GM19328 (cell line): Measurements from ENCODE around the gene SLC47A1.
"Not testable (repeated sequence)": the region's sequence is repeated elsewhere in the genome, so short reads cannot be mapped to it uniquely, and the experiment has no call there.

Source experiments
- ATAC-seq: cut with Tn5 transposase; IDR thresholded peaks from one replicate; pipeline ENCODE4 v1.9.1; 2021; ENCODE audit warnings: mild to moderate bottlenecking, moderate library complexity; ENCODE audit not compliant: unreplicated experiment

Gene SLC47A1

DNA sequence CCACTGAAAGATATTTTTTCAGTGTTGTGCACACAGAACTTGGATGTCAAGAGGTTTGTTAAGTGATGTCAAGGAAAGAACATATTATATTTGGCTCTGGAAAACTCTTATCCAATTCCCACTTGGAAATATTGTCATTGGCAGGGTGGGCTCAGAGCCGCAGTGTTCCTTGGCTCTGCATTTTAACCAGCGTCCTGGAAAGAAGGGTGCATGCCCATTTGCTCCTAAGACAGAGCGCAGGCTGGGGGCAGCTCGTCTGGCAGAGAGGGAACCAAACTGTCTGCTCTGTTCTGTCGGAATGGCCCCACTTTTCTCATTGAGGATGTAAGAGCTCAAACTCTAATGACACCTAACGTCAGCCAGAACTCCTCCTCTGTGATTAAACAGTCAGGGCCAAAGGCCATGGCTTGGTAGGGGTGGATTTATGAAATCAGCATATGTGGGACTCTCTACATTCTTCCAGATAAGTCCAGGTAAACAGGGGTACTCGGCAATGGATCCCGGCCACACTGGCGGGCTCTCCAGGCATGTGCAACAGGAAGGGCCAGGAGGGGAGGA lies 18.0 kb downstream of the SLC47A1 start:
- no peak for ATAC-seq

DNA sequence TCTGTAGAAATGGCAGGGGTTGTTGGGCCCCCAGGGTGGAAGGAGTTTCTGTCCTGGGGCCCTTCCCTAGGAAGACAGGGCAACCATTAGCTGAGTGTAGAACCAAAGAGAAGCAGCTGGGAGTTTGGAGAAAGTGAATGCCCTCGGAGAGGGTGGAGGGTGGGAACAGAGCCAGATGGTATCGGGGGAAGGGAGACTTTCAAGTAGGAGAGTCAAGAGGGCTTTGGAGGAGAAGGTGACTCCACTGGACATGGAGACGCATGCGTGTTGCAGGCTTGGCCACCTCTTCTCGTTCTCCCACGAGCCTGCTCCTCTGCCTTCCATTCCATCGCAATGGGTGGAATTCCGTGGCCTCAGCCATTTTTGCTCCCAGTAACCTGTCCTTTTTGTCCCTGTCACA lies 19.4 kb downstream of the SLC47A1 start:
- no peak for ATAC-seq

DNA sequence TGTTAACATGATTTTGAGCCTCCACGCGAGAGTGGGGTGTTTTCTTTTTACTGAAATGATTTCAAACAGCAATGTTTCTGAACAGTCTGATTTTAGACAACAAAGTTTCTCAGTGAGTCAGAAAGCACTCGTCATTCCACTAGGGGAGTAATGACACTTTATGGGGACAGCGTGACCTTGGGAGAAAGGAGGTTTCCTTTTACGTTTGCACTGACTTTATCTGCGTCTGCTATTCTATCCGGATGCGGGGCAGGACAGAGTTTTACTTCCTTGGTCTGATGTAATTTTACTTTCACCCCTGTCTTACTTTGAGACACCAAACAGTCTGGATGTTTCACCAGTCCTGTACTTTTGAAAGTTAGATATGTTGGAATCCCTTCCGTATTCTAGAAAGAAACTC lies 20.7 kb downstream of the SLC47A1 start:
- ATAC-seq: no peak

DNA sequence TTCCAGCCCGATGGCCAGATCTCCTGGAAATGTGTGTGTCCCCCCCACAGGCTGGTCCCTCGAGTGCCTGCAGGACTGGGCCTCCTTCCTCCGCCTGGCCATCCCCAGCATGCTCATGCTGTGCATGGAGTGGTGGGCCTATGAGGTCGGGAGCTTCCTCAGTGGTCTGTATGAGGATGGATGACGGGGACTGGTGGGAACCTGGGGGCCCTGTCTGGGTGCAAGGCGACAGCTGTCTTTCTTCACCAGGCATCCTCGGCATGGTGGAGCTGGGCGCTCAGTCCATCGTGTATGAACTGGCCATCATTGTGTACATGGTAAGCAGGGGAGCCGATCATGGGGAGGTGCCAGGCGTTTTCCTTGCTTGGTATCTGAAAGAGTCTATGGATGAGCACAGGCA lies 22.1 kb downstream of the SLC47A1 start:
- ATAC-seq: no peak

DNA sequence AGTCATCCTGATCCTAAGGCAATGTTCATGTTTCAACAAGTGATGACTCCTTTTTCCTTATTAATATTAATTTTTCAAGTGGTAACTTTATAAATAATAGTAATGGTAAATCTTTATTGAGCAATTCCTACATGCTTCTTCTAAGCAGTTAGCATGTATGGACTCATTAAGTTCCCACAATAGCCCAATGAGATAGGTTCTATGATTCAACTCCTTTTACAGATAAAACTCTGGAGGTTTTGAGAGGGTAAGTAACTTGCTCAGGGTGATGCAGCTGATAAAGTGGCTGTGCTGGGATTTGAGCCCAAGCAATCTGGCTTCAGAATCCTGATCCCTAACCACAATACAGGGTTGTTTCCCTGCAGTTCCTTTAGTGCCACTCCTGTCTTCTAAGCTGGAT lies 25.3 kb downstream of the SLC47A1 start:
- no peak for ATAC-seq

DNA sequence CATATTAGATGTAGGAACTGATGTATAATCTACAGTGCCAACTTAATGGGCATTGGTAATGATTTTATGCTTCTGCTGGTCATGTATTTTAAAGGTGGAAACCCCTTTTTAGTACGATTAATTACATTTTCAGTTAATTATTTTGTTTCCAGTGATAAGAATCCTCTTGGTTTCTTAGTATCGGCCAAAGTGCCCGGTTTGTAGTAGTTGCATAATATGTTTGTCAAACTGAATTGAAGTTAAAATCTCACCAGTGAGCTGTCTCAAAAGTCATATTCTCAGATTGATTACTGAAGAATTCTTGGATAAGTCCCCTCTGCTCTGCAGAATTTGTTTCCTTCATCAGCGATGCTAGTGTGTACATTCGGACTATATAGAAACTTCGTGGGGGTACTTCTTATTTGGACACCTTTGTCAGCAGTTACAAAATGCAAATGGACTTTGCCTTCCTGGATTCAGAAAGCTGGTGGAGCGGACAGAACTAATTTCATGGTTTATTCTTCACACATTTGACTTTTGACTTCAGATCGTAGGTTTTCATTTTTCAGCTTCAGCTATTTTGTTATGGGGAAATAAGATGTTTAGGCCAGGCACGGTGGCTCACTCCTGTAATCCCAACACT lies 28.2 kb downstream of the SLC47A1 start:
- ATAC-seq: no peak

DNA sequence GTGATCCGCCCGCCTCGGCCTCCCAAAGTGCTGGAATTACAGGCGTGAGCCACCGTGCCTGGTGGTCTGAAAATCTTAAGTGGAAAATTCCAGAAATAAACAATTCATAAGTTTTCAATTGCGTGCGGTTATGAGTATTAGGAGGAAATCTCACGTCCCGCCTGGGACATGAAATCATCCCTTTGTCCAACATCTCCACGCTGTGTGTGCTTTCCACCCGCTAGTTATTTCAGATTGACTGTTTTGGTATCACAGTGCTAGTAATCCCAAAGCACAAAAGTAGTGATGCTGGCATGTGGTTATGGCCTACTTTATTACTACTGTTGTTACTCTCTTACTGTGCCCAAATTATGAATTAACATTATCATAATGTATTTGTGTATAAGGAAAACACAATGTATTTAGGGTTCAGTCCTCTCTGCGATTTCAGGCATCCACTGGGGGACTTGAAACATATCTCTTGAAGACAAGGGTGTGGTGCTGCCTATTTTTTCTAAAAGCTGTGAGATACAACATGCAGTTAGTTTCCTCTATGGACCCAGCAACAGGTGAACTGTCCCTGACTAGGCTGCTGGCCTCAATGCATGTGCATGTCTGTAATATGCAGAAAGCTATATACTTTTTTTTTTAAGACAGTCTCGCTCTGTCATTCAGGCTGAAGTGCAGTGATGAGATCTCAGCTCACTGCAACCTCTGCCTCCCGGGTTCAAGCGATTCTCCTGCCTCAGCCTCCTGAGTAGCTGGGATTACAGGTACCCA lies 32.3 kb downstream of the SLC47A1 start:
- no peak for ATAC-seq

DNA sequence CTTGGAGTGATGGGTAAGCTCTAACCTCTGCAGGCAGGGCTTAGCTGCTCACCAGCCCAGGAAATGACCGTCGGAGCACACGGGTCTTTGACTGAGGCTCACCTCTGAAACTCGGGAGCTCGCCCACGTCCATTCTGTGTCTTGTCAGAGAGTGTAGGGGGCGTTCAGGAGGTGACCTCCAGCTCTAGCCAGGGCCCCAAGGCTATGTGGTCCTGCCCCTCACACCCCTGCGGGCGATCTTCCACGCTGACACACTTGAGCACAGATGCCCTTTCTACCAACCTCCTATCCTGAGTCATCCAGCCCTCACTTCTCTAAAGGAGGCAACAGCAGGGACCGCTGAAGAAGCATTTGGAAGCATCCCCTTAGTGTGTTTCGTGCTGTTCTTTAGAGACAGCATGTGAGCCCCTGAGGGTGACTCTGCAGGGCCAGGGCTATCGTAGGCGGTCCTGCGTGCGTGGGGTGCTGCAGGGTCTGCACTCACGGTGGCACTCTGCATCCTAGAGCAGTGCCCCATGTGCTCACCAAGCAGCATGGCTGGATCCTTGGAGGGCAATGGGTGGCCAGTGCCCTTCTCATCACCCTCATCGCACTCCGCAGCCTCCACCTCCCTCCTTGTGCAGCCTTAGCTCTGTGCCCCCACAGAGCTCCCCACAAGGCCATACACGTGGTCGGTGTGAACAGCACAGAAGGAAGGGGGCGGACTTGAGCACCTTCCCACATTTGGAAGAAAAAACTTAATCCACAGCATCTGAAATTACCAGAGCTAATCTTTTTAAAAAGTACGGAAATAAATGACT lies 33.8 kb downstream of the SLC47A1 start:
- no peak for ATAC-seq

DNA sequence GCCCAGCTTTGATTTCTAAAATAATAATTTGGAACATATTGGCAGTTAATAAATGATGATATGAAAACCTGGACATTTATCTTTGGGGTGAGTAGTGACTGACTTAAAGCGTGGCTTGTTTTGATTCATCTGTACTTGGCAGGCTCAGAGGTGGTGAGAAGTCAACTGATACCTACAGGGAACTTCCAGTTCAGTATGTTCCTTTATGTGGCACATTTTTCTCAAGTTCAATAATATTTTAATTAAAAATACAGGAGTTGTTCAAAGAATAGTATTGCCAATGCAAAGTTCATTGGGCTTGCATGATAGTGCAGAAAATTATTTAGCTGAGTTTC lies 34.3 kb downstream of the SLC47A1 start:
- no peak for ATAC-seq

DNA sequence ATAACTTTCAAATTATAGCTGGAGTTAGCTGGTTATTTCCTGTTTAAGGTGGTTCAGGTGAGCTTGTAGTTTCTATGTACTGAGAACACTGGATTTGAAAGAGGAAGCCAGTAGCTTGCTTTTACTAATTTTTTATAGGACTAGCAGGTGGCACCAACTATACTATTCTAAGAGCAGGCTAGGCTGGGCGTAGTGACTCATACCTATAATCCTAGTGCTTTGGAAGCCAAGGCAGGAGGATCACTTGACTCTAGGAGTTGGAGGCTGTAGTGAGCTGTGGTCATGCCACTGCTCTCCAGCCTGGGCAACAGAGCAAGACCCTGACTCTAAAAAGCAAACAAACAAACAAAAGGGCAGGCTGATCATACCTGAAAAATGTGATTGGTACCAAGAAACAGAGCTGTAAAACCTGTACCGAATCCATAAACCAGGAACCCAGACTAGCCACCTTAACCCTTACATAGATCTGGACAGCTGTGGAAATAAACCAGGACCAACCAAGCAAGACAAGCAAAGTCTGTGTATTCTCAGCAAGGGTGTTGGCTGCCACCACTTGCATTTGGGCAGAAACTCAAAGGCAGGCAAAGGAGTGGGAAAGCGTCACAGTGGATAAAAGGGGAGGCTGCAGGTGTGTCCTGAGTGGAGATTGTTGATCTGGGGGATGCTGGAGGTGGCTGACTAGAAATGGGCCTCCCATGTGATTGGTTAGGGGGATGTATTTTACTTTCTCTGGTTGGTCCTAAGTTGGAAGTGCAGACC lies 36.3 kb downstream of the SLC47A1 start:
- no peak for ATAC-seq

DNA sequence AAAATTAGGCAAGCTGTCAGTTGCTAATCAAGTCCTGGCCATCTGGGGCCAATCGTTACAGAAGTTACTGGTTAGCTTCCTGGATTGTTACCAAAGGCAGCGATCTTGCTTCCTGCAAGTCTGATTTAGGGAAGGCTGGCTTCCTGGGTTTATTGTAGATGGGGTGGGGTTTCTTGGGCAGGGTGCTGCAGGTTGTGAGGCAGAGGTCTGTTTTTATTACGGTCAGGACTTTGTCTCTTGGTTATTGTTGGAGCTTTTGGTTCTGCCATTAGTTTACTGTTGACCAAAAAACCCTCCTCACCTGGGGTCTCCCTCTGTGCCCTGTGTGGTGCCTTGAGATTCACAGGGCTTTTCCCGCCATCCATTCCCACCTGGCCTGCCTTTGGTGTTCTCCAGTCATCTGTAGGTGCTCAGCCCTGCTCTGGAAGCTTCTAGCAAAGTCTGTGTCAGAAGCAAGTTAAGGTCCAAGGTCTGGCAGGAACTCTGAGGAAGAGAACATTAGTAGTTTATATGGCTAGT lies 36.9 kb downstream of the SLC47A1 start:
- ATAC-seq: no peak

DNA sequence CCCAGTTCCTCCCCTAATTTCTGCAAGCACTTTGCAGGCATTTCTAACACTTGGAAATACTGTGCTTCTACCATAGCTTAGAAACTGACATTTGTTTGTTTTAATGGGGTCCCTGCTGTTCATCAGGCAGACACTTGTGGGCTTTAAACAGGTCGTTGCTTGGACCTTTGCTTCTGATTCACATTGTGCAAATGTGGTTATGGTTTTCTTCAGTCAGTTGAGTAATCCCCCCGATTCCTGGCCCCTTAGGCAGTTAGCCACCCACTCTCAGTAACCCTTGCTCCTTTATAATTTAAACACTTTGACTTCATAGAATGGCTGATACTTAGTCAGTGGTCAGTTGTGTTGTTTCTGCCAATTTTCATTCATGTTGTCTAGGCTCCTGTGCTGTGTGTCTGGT lies 39.4 kb downstream of the SLC47A1 start:
- no peak for ATAC-seq

DNA sequence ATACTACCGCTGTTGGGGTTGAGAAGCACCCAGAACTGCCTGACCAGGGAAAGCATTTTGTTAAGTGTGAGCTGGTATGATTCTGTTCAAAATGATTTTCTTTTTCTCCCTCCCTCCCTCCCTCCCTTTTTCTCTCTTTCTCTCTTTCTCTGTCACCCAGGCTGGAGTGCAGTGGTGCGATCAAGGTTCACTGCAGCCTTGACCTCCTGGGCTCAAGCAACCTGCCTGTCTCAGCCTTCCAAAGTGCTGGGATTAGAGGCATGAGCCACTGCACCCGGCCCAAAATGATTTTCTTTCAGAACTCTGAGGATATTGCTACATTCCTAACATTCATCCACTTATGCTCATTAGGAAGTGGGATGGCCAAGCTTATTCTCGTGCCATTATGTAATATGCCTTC lies 41.3 kb downstream of the SLC47A1 start:
- ATAC-seq: no peak

DNA sequence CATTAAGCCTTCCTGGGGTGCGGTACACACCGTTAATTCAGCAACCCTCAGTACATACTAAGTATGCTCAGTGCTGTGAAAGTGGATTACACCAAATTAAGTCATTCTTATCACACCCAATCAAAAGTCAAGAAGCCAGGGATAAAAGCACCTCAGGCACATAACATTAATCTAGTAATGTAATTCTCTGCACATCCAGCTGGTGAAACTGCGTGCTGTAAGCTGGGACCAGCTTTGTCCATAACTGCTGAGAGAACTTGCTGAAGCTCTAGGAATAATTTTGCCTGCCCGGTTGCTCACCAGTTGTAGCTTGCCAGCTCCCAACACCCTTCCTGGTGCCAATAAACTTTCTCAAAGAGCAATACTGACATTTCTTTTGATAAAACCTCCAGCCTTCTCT lies 44.9 kb downstream of the SLC47A1 start:
- no peak for ATAC-seq

DNA sequence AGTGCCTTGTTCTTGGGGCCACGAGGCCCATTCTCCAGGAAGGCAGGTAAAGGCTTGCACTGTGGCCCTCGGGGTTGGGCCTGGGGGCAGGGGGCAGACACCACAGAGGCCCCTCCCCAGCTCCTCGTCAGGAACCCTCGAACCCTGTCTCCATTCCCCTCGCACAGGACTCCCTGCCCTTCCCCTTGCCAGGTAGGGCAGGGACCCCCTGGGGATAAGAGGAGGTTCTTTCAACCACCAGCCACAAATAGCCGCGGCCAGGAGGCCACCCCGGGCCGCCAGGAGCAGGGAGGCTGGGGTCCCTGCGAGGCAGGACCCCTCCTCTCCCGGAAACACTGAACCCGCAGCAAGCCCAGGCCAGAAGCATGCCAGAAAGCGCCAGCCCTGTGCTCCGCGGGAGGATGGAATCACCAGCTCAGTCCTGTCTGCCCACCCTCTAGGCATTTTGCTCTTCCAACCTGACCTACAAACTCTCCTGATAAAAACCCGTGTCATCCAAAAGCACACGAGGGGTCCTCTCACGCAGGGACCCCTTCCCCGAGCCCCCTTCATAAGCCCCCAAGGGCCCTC lies 45.6 kb downstream of the SLC47A1 start:
- ATAC-seq: no peak

DNA sequence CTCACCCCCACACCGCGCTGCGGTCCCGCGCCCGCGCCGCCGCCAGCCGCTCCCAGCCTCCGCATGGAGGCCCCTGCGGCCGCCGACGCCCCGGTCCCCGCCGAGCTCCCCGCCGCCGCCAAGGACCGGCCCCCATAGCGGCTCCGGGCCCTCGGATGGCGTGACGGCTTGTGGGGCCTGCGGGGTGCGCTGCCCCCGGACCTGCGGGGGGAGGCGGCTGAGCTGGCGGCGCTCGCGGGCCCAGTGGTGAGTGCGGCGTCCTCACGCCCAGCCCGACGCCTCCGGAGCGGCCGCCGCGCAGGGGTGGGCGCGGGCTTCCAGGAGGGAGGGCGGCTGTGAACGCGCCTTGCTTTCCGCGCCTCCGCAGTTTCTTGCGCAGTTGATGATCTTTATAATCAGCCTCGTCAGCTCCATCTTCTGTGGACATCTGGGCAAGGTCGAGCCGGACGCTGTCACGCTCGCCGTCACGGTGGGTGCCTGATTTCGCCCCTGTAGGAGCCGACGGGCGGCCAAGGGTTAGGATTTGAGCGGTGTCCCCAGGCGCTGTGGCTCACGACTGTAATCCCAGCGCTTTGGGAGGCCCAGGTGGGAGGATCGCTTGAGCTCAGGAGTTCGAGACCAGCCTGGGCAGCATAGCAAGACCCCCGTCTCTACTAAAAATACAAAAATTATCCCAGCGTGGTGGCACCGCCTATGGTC lies 46.4 kb downstream of the SLC47A1 start:
- no peak for ATAC-seq

DNA sequence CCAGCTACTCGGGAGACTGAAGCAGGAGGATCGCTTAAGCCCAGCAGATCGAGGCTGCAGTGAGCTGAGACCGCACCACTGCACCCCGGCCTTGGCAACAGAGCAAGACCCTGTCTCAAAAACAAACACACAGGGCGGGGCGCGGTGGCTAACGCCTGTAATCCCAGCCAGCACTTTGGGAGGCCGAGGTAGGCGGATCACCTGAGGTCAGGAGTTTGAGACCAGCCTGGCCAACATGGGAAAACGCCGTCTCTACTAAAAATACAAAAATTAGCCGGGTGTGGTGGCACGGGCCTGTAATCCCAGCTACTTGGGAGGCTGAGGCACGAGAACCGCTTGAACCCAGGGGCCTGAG lies 46.9 kb downstream of the SLC47A1 start:
- not testable (repeated sequence) for ATAC-seq

DNA sequence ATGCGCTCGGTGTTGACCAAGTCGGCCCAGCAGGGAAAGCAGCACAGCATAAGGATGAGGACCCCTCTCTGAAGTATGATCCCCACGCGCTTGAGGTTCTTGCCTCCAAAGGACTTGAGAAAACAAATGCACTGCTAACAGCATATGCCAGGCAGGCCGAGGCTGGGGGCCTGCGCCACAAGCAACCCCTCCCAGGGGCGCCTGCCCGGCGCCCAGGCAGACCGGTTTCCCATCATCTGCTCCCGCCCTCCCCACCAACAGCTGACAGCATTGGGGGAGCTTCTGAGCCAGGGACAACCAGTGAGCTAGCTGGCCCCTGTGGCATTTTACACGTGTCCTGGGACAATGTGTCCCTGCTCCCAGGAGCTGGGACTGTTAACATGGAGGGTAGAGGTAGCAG lies 48.5 kb downstream of the SLC47A1 start:
- ATAC-seq: not testable (repeated sequence)

DNA sequence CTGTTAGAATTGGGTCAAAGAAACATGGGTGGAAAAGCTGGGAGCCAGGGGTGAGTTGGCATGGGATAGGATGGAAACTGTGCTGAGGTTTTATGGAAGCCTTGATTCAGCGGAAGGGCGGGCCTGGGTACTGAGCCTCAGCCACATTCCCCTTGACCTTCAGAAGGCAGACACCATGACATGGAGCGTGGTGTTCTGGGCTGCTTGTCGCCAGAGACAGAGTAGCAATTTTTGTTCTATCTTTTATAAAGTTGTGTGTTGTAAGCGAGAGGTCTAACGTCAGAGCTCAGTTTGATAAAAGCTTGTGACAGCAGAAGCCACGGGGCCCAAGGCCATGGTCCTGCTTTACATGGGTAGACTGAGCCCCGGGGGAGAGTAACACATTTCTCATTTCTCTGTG lies 50.2 kb downstream of the SLC47A1 start:
- no peak for ATAC-seq

DNA sequence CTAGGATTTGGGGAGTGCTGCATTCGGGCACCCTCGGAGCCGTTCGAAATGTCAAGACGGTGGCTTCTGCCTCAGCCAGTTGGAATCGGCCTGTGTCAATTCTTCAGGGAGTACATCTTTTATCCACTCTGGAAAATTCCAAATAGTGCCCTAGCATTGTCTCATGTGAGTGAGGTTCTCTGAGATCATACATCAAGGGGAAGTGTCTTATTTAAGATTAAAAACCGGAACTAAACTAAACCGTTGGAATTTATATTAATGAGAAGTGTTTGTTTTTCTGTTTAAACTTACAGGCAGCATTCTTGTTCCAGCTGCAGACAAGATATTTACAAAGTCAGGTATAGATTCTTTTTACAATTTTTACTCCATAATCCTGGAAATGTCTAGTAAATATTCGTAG lies 56.8 kb downstream of the SLC47A1 start:
- ATAC-seq: no peak
